NCI-H1436 (cell line): ENCODE data around the gene SERPINB4.

Source experiments
- DNase-seq: peaks from one replicate; lab custom pipeline; 2025; lab: John Stamatoyannopoulos, UW

The SERPINB4 gene

DNA sequence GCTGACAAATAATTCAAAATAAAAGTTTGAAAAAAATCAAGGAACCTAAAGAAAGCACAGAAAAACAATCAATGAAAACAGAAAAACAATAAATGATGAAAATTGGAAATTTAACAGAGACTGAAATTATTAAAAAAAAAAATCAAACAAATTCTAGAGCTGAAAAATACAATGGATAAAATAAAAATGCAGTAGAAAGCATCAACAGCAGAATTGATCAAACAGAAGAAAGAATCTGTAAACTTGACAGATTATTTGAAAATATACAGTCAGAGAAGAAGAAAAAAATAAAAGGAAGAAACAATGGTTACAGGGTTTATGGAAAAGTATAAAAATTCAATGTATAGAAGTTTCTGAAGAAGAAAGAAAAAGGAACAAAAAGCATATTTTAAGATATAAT, 16.2 kb downstream of the SERPINB4 start:
- DNase-seq: no peak

DNA sequence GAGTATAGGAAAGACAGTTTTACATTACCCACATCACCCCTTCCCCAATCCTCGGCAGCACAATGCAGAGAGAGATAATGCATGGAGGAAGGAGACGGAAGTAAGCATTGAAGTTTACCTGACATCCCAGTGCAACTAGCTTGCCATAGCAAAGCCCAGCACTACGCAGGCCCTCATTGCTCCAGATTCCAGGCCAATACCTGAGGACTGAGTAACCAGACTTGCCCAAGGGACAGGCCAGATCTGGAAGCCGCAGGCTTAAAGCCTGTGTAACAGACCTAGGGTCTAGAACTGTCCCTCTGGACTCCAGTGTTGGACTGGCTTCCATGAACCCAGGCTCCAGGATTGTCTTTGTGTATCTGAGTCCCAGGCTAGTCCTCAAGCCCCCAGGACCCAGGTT, 17.6 kb downstream of the SERPINB4 start:
- no peak for DNase-seq

GRCh38 chr18:63624863-63625262, 19.2 kb downstream of the SERPINB4 start:
- DNase-seq: no peak

GRCh38 chr18:63619661-63620060, 24.4 kb downstream of the SERPINB4 start:
- DNase-seq: no peak

GRCh38 chr18:63617915-63618234, 26.2 kb downstream of the SERPINB4 start:
- DNase-seq: no peak

DNA sequence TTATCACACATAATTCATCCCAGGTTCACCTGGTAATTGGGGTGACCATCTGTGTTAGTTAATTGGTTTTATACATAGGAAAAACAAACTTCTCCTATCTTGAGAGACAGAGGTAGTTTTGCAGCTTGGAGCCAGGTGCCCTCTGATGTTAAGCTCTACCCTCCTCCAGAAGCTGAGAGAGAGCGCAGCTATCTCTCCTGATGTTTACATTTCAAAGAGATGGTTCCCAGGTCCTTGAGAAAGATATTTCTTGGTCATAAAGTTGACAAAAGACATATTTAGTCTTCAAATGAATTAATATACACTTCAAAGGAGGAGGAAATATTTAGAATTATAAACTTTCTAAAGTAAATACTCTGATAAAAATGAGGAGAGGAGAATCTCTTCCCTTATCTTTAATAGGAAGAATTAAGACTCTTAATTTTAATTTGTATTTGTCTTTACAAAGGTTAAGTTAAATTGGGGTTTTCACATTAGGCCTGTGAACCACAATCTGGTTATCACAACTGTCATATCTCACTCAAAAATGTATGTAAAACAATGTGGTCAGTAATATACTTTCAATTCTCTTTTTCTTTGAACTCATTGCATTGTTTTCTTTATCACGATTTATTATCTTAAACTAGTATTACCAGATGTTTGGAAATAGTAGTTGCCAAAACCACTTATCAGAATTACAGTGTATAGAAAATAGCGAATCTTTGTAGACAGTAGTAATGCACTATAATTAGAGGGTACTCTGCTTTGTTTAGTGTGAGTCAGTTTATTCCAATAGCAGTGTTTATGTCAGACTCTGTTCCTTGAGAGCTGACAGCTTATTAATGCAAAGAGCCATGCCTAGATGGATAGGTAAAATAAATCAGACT, 26.8 kb downstream of the SERPINB4 start:
- DNase-seq: peak; percentile 46

DNA sequence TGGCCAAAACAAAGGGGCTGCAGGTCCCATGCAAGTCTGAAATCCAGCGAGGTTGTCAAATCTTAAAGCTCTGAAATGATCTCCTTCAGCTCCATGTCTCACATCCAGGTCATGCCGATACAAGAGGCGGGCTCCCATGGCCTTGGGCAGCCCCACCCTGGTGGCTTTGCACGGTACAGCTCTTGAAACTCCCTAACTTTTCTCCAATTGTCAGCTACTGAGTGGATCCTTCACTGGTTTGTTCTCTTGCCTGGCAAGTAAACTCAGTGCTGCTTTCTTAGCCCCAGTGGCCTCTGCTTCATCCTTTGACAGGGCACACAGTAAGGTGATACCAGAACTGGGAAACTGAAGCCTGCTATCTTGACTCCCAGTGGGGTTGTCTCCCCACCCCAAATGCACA, 30.6 kb downstream of the SERPINB4 start:
- no peak for DNase-seq

GRCh38 chr18:63606526-63606925, 37.5 kb downstream of the SERPINB4 start:
- no peak for DNase-seq

- DNase-seq: no peak
Measured at GRCh38 chr18:63604791-63605567, 39.1 kb downstream of the SERPINB4 start.

GRCh38 chr18:63603772-63604171, 40.3 kb downstream of the SERPINB4 start:
- no peak for DNase-seq

DNA sequence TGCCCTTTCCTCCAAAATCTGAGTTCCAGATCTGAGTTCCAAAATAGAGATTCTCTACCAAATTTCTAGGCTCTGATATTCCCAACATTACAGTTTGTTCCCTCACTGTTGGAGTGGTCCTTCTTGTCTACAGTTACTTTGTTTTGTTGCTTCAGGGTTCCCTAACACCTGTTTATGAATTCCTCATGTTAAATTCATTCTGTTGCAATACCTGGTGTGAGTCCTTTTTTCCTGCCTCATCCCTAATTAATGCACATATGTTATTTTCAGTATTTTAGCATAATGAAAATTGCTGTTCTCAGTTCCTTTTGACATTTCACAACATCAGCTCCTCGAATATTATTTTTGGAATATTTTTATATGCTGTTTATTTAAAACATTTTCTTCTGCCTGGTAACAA, 40.7 kb downstream of the SERPINB4 start:
- no peak for DNase-seq

- no peak for DNase-seq
Measured at GRCh38 chr18:63596964-63597363, 47.1 kb downstream of the SERPINB4 start.

- no peak for DNase-seq
Measured at GRCh38 chr18:63592471-63592870, 51.6 kb downstream of the SERPINB4 start.

DNA sequence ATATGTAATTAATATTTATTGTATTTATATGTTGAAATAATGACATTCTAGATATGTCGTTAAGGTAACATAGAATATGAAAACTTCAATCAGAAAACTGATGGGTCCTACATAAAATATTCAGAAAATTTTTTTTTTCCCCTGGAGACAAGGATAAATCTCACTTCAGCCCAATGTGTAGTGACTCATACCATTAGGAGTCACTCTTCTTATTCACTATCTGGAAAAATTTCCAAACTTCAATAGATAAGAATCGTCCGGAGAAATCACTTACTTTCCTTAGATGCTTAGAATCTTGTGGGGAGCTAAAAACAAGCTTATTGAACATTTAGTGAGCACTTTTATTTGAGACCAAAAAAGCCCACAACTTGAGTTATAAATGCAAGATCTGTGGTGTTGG, 52.3 kb downstream of the SERPINB4 start:
- DNase-seq: no peak

DNA sequence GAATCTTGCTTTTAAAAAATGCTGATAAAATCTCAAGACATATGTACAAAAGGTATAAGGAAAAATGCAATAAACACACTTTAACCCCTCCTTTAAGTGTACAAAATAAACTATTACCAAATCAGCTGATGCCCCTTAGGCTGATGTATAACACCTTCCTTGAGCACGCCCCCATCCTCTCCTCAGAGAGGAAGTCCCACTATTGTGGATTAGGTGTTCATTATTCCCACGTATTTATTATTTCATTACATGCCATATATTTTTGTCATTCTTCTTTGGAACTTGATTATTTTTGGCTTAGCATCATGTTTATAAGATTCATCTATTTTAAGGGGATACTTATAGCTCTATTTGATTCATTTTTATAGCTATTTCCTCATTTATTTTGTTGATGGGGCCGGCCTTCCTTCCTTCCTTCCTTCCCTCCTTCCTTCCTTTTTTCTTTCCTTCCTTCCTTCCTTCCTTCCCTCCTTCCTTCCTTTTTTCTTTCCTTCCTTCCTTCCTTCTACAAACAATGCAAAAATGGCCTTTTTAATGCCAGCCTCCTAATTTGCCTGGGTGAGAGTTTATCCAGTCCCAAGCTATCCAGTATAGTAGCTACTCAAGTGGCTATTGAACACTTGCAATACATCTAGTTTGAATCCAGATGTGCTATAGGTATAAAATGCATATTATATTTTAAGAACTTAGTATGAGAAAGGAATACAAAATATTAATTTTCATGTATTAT, 52.9 kb downstream of the SERPINB4 start:
- no peak for DNase-seq

GRCh38 chr18:63590373-63590772, 53.7 kb downstream of the SERPINB4 start:
- DNase-seq: no peak

GRCh38 chr18:63588909-63589308, 55.1 kb downstream of the SERPINB4 start:
- DNase-seq: no peak
